ENCODE results near the gene CASP1.
"Not testable (repeated sequence)": the region's sequence is repeated elsewhere in the genome, so short reads cannot be mapped to it uniquely, and the experiment has no call there.

The CASP1 gene

DNA sequence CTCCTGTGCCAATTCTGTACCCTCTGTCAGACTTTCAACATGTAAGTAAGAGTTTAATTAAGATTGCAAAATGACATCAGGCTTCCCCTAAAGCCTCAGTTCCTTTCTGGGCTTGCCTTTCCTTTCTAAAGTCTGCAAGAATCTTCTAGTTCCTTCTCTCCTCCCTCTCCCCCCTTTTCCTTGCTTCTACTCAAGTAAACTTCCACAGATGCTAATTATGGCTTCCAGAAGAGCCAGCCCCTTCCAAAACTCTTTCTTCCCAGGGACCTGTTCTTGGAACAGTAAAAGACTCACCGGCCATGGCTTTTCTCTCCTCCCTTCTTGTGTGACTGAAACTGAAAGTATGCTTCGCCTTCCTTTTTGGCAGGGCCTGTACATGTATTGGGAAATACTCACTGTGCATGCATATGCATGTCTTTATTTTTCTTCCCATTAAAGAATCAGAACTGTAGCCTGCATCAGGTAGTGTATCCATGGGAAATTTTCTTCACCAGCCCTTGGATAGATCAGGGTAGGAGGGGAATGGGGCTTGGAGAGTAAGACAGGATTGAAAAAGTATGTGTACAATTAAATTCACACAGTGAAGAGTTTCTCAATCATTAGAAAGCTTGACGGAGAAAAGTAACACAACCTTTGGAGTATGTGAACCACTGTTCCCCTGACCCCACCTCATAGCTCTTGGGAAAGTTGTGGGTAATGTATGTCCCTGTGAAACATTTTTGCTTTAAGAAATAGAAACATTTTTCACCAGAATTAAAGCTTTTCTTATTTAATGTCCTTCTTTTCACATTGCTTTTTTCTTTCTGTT, at the start of gene CASP1:
Gene CASP1, minus strand, starts transcription at position 332 of the 808 bp plus-strand sequence. Its CDS starts 31 bp downstream, at position 301.
- peak; percentile 69 for DNase-seq (ENCODE audit: low read depth, low spot score)
- no peak for TF ChIP-seq CTCF (IDR thresholded peaks at IDR 0.05; ENCODE audit: low read depth, low read length)
- H3K4me3 ChIP-seq (ENCODE audit: low read depth, low read length) = no peak within 1 kb of the TSS
- in situ Hi-C loops (cut with HindIII; ENCODE audit: low sequenced_read_pairs) = no loop called here

DNA sequence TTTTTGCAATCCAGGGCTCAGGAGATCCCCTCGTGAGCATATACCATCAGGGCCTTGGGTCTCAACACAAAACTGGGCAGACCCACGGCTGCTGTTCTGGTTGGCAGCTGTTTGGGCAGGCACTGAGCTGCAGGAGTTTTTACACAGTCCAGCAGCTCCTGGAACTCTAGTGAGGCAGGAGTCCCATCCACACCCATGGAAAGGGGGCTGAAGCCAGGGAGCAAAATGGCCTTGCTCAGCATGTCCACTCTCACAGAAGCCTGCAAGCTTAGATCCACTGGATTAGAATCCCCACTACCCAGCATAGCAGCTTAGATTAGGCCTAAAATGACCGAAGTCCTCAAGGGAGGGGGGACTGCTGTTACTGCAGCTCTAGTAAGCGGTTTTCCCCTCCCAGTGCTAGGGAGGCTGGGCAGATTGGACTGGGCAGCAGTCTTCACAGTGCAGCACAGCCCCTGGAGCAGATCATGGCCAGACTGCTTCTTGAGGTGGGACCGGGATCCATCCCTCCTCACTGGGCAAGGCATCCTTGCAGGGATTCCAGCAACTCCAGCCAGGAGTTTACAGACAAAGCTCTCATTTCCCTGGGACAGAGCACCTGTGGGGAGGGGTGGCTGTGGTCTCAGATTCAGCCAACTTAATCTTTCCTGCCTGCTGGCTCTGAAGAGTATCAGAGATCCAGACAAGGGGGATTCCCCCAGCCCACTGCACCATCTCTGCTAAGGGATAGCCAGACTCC, 46.6 kb upstream of the CASP1 start:
- H3K4me3 ChIP-seq (ENCODE audit: low read depth, low read length) = no peak overlapping the region
- TF ChIP-seq CTCF (IDR thresholded peaks at IDR 0.05; ENCODE audit: low read depth, low read length) = no peak
- in situ Hi-C loops (cut with HindIII; ENCODE audit: low sequenced_read_pairs) = no loop called here
- DNase-seq (ENCODE audit: low read depth, low spot score) = no peak

DNA sequence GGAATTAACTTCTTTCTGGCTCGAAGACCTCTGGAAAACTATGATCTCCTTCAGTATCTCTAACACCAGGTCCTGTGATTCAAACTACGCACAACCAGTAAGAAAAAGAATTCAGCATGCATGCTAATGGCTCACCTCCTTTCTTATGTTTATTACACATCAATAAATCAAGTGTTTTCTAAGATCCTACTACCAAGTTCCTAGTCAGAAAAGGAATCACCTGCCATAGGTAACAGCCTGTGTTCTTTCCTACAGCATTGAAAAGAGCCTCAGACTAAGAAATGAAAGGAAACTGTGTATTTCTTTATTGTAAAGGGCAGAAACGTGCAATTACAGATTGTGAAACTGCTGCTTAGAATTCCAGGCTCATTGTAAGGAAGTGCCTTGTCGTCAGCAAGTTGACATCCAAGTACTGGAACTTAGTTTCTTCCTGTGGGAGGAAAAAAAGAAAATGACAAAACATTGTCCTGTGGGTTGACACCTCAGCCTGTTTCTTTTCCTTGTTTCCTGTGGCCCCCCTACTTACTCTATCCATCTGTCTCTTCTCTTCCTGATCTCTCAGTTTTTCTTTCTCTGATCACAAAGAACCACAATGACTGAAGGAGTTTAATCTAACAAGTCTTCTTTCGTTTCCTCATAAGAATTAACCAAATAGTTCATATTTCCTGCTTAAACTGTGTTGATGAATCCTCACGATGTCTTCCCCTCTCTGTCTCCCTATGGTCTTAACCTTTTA, 45.4 kb upstream of the CASP1 start:
- in situ Hi-C loops (cut with HindIII; ENCODE audit: low sequenced_read_pairs); DNase-seq (ENCODE audit: low read depth, low spot score); H3K4me3 ChIP-seq (ENCODE audit: low read depth, low read length): not testable (repeated sequence)

GRCh38 chr11:105078283-105078682, 43.3 kb upstream of the CASP1 start:
- DNase-seq (ENCODE audit: low read depth, low spot score) = no peak
- no peak for TF ChIP-seq CTCF (IDR thresholded peaks at IDR 0.05; ENCODE audit: low read depth, low read length)
- H3K4me3 ChIP-seq (ENCODE audit: low read depth, low read length) = no peak overlapping the region
- in situ Hi-C loops (cut with HindIII; ENCODE audit: low sequenced_read_pairs) = no loop called here

DNA sequence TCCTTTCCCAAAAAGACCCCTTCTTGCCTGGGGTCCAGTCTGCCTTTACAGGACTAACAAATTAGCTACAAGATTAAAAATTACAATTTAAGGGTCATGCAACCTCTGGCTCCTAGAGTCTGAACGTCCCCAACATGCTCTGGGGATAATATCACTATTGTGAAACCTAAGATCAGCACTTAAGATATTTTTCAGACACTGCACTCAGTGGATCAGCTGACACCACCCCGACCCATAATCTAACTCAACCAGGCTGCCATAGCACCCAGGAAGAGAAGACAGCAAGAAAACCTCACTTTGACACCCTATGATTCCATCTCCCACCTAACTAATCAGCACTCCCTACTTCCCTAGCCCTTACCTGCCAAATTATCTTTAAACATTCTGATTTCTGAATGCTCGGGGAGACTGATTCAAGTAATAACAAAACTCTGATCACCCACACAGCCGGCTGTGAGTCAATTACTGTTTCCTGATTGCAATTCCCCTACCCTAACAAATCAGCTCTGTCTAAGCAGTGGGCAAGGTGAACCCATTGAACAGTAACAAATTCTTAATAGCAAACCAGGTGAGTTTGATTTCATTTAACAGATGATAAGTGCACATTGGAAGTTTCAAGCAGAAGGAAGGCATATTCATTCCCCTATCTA, 42.3 kb upstream of the CASP1 start:
- DNase-seq (ENCODE audit: low read depth, low spot score); H3K4me3 ChIP-seq (ENCODE audit: low read depth, low read length); in situ Hi-C loops (cut with HindIII; ENCODE audit: low sequenced_read_pairs): not testable (repeated sequence)

DNA sequence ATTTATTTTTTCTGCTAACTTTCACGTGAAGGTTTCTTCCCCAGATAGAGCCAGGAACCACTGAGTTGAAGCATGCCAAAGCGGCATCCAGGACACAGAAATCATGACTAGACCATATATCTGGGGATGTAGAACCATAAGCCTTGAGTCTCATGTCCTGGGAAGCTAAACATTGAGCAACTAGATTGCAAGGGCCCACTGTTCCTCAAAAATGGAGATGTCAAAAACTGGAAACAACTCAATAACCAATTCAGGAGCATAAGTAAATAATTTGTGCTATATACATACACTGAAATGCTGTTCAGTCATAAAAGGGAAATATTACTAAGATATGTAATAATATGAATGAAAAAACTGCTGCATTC, 39.2 kb upstream of the CASP1 start:
- DNase-seq (ENCODE audit: low read depth, low spot score) = no peak
- H3K4me3 ChIP-seq (ENCODE audit: low read depth, low read length) = no peak overlapping the region
- in situ Hi-C loops (cut with HindIII; ENCODE audit: low sequenced_read_pairs) = no loop called here
- no peak for TF ChIP-seq CTCF (IDR thresholded peaks at IDR 0.05; ENCODE audit: low read depth, low read length)

- no peak overlapping the region for H3K4me3 ChIP-seq (ENCODE audit: low read depth, low read length)
- in situ Hi-C loops (cut with HindIII; ENCODE audit: low sequenced_read_pairs) = no loop called here
- TF ChIP-seq CTCF (IDR thresholded peaks at IDR 0.05; ENCODE audit: low read depth, low read length) = no peak
- no peak for DNase-seq (ENCODE audit: low read depth, low spot score)
Measured at GRCh38 chr11:105073456-105074165, 38.7 kb upstream of the CASP1 start.

- in situ Hi-C loops (cut with HindIII; ENCODE audit: low sequenced_read_pairs); DNase-seq (ENCODE audit: low read depth, low spot score); H3K4me3 ChIP-seq (ENCODE audit: low read depth, low read length): not testable (repeated sequence)
Measured at GRCh38 chr11:105072080-105072479, 37.1 kb upstream of the CASP1 start.

Data from astrocyte of the spinal cord (primary cell).